GM12891 (cell line): ENCODE results near the gene ANXA2.

Source experiments
- POLR2A ChIP-seq: IDR thresholded peaks from 2 replicates; pipeline ENCODE4 v1.6.1; 2011; ENCODE audit warnings: low read depth, low read length, control low read depth
- POLR2AphosphoS5 ChIP-seq: IDR thresholded peaks from 2 replicates; pipeline ENCODE4 v1.6.1; 2011; ENCODE audit warnings: low read depth, low read length, control low read depth
- POU2F2 ChIP-seq: IDR thresholded peaks from 2 replicates; pipeline ENCODE4 v1.6.1; 2011; ENCODE audit warnings: low read depth, mild to moderate bottlenecking, control low read depth, low read length, moderate library complexity
- SPI1 ChIP-seq: IDR thresholded peaks from 2 replicates; pipeline ENCODE4 v1.6.1; 2011; ENCODE audit warnings: low read depth, low read length, control low read depth
- TAF1 ChIP-seq: IDR thresholded peaks from 2 replicates; pipeline ENCODE4 v1.6.1; 2011; ENCODE audit warnings: low read depth, low read length, control low read depth

DNA sequence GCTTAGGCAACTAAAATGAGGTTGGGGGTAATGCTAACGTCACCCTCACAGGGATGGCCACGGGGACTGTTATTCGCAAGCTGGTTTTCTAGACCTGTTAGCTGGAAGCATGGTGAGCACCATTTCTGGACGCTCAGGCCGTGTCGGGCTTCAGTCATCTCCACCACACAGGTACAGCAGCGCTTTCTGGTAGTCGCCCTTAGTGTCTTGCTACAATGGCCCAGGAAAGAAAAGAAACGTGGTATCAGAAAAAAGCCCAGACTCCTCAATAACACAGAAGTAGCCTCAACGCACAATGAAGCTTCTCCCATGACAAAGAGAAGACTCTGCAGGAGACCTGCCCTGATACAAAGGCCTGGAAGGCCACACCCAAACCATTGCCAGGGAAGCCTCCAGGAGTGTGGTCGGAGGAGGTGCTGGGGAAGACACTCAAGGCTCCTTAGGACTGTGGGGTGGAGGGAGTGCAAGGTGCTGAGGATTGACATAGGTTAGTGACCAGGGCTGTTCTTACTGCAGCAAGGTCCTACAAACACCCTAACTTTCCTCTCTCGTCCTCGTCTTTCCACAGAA, 50.2 kb downstream of the ANXA2 start:
- TF ChIP-seq SPI1, result no peak
- no peak for TF ChIP-seq POLR2A
- no peak for TF ChIP-seq POLR2AphosphoS5
- no peak for TF ChIP-seq TAF1
- TF ChIP-seq POU2F2, result no peak
